HG03439 (cell line): Measurements from ENCODE around the gene PRUNE1.

Experiments used
- ATAC-seq: cut with Tn5 transposase; IDR thresholded peaks from one replicate; pipeline ENCODE4 v1.9.1; 2021; ENCODE audit warnings: mild to moderate bottlenecking, moderate library complexity; ENCODE audit not compliant: unreplicated experiment

Gene PRUNE1

GRCh38 chr1:151005729-151006319 is 2.4 kb upstream of the PRUNE1 start:
- no peak for ATAC-seq

- no peak for ATAC-seq
These were observed 1.8 kb upstream of the PRUNE1 start, which contains the start of gene MINDY1 for GRCh38 chr1:151006327-151007052. Gene MINDY1, minus strand, starts transcription at chr1:151006902. Its CDS starts 4,285 bp downstream, at chr1:151002617.

- ATAC-seq: peak; percentile 5
These were observed 401 bp upstream of the PRUNE1 start for GRCh38 chr1:151007853-151008243.

GRCh38 chr1:151009206-151009587 is 948 bp downstream of the PRUNE1 start:
- ATAC-seq: no peak

- no peak for ATAC-seq
These were observed 1.6 kb downstream of the PRUNE1 start for GRCh38 chr1:151009674-151010345.

GRCh38 chr1:151010346-151010726 is 2.1 kb downstream of the PRUNE1 start:
- no peak for ATAC-seq

- ATAC-seq: no peak
These were observed 3.1 kb downstream of the PRUNE1 start for GRCh38 chr1:151011154-151011850.

- ATAC-seq: no peak
These were observed 4.6 kb downstream of the PRUNE1 start for GRCh38 chr1:151012684-151013471.

GRCh38 chr1:151013518-151013917 is 5.3 kb downstream of the PRUNE1 start:
- ATAC-seq: no peak

- ATAC-seq: no peak
These were observed 16.4 kb downstream of the PRUNE1 start for GRCh38 chr1:151024540-151025146.

GRCh38 chr1:151026460-151026859 is 18.2 kb downstream of the PRUNE1 start:
- ATAC-seq: no peak

GRCh38 chr1:151032164-151032563 is 23.9 kb downstream of the PRUNE1 start:
- no peak for ATAC-seq

GRCh38 chr1:151035167-151035566 is 26.9 kb downstream of the PRUNE1 start:
- ATAC-seq: no peak

GRCh38 chr1:151036356-151036755 is 28.1 kb downstream of the PRUNE1 start, which contains the start of gene BNIPL:
Gene BNIPL, plus strand, starts transcription at chr1:151036586. Its CDS starts 140 bp downstream, at chr1:151036726.
- ATAC-seq: no peak

GRCh38 chr1:151037032-151037431 is 28.8 kb downstream of the PRUNE1 start:
- no peak for ATAC-seq

- ATAC-seq: no peak
These were observed 31.3 kb downstream of the PRUNE1 start for GRCh38 chr1:151039521-151039920.

GRCh38 chr1:151043163-151043562 is 34.9 kb downstream of the PRUNE1 start:
- no peak for ATAC-seq

- peak; percentile 47 for ATAC-seq
These were observed 39.3 kb downstream of the PRUNE1 start, which contains the start of gene C1orf56 for GRCh38 chr1:151047591-151047924. Gene C1orf56, plus strand, starts transcription at chr1:151047751. Its CDS starts 97 bp downstream, at chr1:151047848.

- peak; percentile 46 for ATAC-seq
These were observed 39.8 kb downstream of the PRUNE1 start for GRCh38 chr1:151047925-151048644.
